RWPE2 (cell line): ENCODE results near the gene VPS45.

Source experiments
- ATAC-seq: fragments of 200-7000 bp; cut with Tn5 transposase; 3 replicates; pipeline ENCODE4 v1.9.1; 2021; ENCODE audit warnings: low read depth
- DNase-seq: peaks from one replicate; pipeline ENCODE4 v3.0.0-alpha.2; 2020; ENCODE audit warnings: low spot score
- H3K27ac ChIP-seq: fragments of 450-650 bp; 2 replicates; pipeline ENCODE4 v1.5.1; 2017; ENCODE audit warnings: mild to moderate bottlenecking; ENCODE audit not compliant: poor library complexity, severe bottlenecking
- H3K27me3 ChIP-seq: fragments of 250-450 bp; sonication (Bioruptor Pico); 2 replicates; pipeline ENCODE4 v1.5.1; 2021; ENCODE audit warnings: mild to moderate bottlenecking, moderate library complexity; ENCODE audit not compliant: insufficient read depth, poor library complexity, severe bottlenecking
- H3K36me3 ChIP-seq: fragments of 250-450 bp; sonication (Bioruptor Pico); 2 replicates; pipeline ENCODE4 v1.5.1; 2020; ENCODE audit warnings: low read depth, mild to moderate bottlenecking, moderate library complexity
- H3K4me1 ChIP-seq: fragments of 250-450 bp; sonication (Bioruptor Pico); 2 replicates; pipeline ENCODE4 v1.5.1; 2021; ENCODE audit warnings: mild to moderate bottlenecking, moderate library complexity; ENCODE audit not compliant: insufficient read depth, poor library complexity, severe bottlenecking
- H3K4me3 ChIP-seq: fragments of 250-450 bp; sonication (Bioruptor Pico); 2 replicates; pipeline ENCODE4 v1.5.1; 2021; ENCODE audit warnings: mild to moderate bottlenecking, moderate library complexity; ENCODE audit not compliant: severe bottlenecking
- H3K9me3 ChIP-seq: fragments of 250-450 bp; sonication (Bioruptor Pico); 2 replicates; pipeline ENCODE4 v1.5.1; 2021; ENCODE audit warnings: mild to moderate bottlenecking, moderate library complexity; ENCODE audit not compliant: severe bottlenecking
- CTCF ChIP-seq: fragments of 450-650 bp; IDR thresholded peaks from one replicate; pipeline ENCODE4 v1.5.1; 2017; ENCODE audit warnings: mild to moderate bottlenecking, moderate library complexity; ENCODE audit not compliant: poor library complexity, severe bottlenecking

VPS45 gene, protein sequence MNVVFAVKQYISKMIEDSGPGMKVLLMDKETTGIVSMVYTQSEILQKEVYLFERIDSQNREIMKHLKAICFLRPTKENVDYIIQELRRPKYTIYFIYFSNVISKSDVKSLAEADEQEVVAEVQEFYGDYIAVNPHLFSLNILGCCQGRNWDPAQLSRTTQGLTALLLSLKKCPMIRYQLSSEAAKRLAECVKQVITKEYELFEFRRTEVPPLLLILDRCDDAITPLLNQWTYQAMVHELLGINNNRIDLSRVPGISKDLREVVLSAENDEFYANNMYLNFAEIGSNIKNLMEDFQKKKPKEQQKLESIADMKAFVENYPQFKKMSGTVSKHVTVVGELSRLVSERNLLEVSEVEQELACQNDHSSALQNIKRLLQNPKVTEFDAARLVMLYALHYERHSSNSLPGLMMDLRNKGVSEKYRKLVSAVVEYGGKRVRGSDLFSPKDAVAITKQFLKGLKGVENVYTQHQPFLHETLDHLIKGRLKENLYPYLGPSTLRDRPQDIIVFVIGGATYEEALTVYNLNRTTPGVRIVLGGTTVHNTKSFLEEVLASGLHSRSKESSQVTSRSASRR

GRCh38 chr1:150067184-150068108 lies at the start of gene VPS45:
Gene VPS45, plus strand, starts transcription at chr1:150067776. Its CDS starts 82 bp downstream, at chr1:150067858.
- peak; percentile 39 for TF ChIP-seq CTCF
- peak; percentile 98 for ATAC-seq

DNA sequence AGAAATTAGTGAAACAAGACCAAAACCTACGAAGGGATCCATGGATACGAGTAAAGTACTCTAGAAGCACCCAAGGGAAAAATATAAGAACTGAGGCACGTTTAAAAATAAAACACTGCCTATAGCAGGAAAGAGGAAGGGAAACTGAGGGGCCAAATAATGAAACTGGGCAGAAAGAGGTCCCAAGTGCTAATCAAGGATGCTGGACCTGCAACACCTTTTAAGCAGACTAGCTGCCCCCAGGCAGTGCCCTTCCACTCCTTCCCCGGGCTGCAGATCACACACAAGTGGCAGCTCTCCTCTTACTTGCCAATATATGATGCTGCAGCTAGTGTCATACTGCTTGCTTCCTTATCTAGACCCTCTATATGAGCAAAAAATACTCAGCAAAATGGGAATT lies 49.4 kb upstream of the VPS45 start:
- DNase-seq (no peak), ATAC-seq (no peak)
- no peak overlapping the region for H3K4me3 ChIP-seq
- no peaks in the 10 kb centered on the region for H3K4me1 ChIP-seq
- no peaks in the 10 kb centered on the region for H3K36me3 ChIP-seq
- H3K9me3 ChIP-seq = no peaks in the 10 kb centered on the region
- TF ChIP-seq CTCF = no peak
- H3K27ac ChIP-seq = no peak overlapping the region
- no peaks in the 10 kb centered on the region for H3K27me3 ChIP-seq

More at GRCh38 chr1:150067184-150068108, at the start of gene VPS45:
- peak within 1 kb of the TSS; percentile 51 for H3K4me3 ChIP-seq
- H3K36me3 ChIP-seq = peaks cover 21% of the 10 kb centered on the region
- peak within 1 kb of the TSS; percentile 82 for H3K27ac ChIP-seq
- DNase-seq = peak; percentile 86
- no peaks in the 10 kb centered on the region for H3K9me3 ChIP-seq
- H3K4me1 ChIP-seq = peaks cover 19% of the 10 kb centered on the region
- H3K27me3 ChIP-seq = no peaks in the 10 kb centered on the region

- Histone ChIP-seq H3K4me1 (no peaks in the 10 kb centered on the region), H3K9me3 (no peaks in the 10 kb centered on the region), H3K27ac (no peak overlapping the region), H3K27me3 (no peaks in the 10 kb centered on the region), H3K36me3 (no peaks in the 10 kb centered on the region), H3K4me3 (no peak overlapping the region)
- DNase-seq (no peak), ATAC-seq (no peak)
- no peak for TF ChIP-seq CTCF
Observed at GRCh38 chr1:150020711-150021110, 46.9 kb upstream of the VPS45 start.

- Histone ChIP-seq H3K36me3 (no peaks in the 10 kb centered on the region), H3K27me3 (no peaks in the 10 kb centered on the region), H3K4me1 (no peaks in the 10 kb centered on the region), H3K9me3 (no peaks in the 10 kb centered on the region), H3K4me3 (no peak overlapping the region), H3K27ac (no peak overlapping the region)
- DNase-seq (no peak), ATAC-seq (no peak)
- no peak for TF ChIP-seq CTCF
Observed at GRCh38 chr1:150021191-150021694, 46.3 kb upstream of the VPS45 start.
